Measurements from ENCODE around the gene HEYL.

DNA sequence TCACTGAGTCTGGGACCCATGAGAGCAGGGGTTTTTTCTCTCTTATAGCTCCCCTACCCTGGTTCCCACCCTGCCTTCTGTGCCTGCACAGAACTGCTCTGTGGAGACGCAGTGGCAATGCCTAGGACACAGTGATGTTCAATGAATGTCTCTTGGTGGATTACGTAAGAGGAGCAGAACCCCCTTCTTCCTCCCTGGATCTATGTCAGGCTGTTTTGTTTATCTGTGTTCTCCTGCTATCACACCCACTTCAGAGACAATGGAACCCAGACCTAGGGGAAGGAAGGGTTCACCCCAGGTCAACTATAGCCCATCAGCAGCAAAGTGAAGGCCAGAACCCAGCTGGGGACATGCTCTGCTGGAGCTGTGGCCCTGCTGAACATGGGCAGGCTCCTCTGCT is 49.8 kb upstream of the HEYL start:
- no peak for TF ChIP-seq ZNF274 (IDR thresholded peaks at IDR 0.05; ENCODE audit: low read depth, low read length)
- TF ChIP-seq TCF7L2 (IDR thresholded peaks at IDR 0.05; ENCODE audit: borderline replicate concordance, extremely low read depth, insufficient read depth, insufficient read length) = no peak
- TF ChIP-seq, protein P1, sequence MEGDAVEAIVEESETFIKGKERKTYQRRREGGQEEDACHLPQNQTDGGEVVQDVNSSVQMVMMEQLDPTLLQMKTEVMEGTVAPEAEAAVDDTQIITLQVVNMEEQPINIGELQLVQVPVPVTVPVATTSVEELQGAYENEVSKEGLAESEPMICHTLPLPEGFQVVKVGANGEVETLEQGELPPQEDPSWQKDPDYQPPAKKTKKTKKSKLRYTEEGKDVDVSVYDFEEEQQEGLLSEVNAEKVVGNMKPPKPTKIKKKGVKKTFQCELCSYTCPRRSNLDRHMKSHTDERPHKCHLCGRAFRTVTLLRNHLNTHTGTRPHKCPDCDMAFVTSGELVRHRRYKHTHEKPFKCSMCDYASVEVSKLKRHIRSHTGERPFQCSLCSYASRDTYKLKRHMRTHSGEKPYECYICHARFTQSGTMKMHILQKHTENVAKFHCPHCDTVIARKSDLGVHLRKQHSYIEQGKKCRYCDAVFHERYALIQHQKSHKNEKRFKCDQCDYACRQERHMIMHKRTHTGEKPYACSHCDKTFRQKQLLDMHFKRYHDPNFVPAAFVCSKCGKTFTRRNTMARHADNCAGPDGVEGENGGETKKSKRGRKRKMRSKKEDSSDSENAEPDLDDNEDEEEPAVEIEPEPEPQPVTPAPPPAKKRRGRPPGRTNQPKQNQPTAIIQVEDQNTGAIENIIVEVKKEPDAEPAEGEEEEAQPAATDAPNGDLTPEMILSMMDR (IDR thresholded peaks at IDR 0.05 in 2 of 3, conservative IDR thresholded peaks at IDR 0.05 in 1 of 3; ENCODE audit: borderline replicate concordance in 1 of 3, insufficient read depth in 1 of 3, low read depth in 2 of 3, low read length in 2 of 3) = no peak
- TF ChIP-seq, protein P2, sequence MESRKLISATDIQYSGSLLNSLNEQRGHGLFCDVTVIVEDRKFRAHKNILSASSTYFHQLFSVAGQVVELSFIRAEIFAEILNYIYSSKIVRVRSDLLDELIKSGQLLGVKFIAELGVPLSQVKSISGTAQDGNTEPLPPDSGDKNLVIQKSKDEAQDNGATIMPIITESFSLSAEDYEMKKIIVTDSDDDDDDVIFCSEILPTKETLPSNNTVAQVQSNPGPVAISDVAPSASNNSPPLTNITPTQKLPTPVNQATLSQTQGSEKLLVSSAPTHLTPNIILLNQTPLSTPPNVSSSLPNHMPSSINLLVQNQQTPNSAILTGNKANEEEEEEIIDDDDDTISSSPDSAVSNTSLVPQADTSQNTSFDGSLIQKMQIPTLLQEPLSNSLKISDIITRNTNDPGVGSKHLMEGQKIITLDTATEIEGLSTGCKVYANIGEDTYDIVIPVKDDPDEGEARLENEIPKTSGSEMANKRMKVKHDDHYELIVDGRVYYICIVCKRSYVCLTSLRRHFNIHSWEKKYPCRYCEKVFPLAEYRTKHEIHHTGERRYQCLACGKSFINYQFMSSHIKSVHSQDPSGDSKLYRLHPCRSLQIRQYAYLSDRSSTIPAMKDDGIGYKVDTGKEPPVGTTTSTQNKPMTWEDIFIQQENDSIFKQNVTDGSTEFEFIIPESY (IDR thresholded peaks at IDR 0.05; ENCODE audit: extremely low read depth, insufficient replicate concordance, low read length) = no peak
- no peak for TF ChIP-seq RAD21 (IDR thresholded peaks at IDR 0.05; ENCODE audit: low read depth)

Measured in HCT116 (cell line).